ENCODE results near the gene CERS6.

CERS6 gene

DNA sequence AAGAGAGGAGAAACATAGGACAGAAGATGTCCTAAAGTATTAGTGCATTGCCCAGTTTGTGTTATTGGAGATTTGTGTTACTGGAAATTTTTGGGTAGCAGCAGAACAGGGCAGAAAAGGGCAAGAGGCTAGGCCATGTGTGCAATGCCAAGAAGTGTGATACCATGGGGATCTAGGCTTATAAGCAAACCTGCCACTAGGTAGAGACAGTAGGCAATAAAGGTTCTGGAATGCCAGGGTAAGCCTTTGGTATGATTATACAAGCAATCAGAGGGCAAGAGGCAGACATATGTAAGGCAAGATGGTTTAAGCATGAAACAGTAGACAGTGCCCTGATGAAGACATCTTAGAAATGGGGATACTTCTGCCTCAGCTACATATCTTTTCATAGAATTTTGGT is 12.3 kb upstream of the CERS6 start:
- no peak for DNase-seq (ENCODE audit: low read depth in 2 of 2)

DNA sequence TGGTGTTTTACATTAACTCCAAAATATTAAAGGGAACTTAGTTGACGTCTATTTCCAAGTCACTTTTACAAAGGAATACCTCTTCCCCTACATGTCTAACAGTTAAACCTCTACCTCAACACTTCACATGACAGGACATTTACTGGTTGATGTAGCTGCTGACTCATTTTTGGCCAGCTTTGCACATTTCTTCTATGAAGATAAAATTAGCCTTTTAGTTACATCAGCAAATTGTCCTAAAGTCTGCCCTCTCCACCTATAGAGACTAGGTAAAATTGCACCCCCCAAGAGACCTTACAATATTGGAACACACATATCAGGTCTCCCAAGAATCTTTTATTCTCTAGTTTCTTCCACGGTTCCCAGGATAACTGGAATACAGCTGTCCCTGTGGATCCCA is 10.1 kb upstream of the CERS6 start:
- DNase-seq (ENCODE audit: low read depth in 2 of 2), result no peak

DNA sequence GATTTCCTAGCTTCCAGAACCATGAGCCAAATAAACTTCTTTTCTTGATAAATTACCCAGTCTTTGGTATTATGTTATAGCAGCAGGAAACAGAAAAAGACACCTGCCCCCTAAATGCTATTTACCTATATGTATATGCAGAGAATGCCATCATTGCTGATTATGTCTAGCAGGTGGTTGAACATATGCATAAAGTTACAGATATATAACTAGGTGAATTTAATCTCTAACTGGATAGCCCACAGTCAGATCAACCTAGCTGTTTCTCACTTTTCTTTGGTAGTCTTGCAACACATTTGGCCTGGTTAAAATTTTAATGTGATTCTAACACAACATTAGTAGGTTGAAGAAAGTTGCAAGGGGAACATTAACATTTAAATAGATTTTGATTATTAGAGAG is 7.1 kb upstream of the CERS6 start:
- no peak for DNase-seq (ENCODE audit: low read depth in 2 of 2)

DNA sequence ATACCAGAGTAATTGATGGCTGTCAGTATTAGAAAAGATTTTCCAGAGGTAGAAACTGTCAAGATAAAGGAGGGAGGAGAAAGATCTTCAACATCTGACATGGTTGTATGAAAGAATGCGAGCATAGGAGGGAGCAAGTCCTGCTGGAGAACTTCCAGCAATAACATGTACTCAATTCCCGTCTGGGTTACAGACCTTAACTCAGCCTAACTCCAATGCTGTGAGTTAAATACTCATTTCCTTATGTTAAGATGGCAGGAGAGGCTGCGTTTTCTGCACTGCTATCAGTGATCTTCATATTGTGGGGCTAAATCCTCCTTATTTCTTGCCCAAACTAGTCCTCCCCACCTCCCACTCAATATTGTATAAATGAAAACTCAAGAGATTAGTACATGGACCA is 6.7 kb upstream of the CERS6 start:
- DNase-seq (ENCODE audit: low read depth in 2 of 2), result no peak

DNA sequence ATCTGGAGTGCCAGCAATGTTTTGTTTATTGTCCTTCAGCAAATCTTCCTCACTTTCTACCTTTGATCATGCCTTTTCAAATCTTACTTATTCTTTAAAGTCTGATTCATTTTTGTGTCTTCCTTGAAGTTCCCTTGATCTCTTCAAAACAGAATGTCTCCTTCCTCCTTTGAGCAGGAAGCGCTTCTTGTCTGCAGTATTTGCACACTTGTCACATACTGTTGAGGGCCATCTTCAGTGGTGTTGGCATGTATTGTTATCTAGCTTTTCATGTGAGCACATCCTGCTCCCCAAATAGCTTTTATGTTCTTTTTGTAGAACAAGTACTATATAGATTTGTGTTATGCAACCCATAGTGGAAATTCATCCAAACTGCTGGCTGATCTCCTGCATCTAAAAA is 5.9 kb upstream of the CERS6 start:
- DNase-seq (ENCODE audit: low read depth in 2 of 2), result no peak

DNA sequence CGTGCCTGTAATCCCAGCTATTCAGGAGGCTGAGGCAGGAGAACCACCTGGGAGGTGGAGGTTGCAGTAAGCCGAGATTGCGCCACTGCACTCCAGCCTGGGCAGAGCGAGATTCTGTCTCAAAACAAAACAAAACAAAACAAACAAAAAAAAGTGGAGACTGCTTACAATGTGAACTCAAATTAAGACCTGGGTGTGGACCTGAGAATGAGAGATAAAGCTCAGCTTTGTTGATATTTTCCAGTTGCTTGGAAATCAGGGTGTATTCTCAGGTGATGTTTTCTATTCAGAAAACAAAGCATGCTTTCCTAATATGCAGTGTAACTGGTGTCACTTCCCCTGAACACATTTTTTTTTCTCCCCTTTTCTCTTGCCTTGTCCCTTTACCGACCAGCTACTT is 5.3 kb upstream of the CERS6 start:
- no peak for DNase-seq (ENCODE audit: low read depth in 2 of 2)

DNA sequence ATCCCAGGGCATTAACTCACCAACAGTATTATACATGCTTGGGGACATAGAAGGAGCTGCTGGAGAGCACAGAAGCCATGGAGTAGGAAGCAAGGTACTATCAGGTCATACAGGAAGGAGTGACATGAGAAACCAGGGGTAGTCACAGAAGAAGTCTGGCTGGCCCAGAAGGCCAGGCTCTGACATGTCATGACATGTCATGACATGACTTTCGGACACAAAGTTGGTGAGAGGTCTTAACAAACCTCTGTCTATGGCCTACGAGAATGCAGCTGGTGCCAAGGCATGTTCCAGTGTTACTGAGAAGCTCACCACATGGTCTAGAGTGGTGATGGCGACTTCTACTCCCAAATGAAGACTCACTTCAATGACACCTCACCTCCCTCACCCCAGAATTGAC is 3.3 kb upstream of the CERS6 start:
- no peak for DNase-seq (ENCODE audit: low read depth in 2 of 2)

DNA sequence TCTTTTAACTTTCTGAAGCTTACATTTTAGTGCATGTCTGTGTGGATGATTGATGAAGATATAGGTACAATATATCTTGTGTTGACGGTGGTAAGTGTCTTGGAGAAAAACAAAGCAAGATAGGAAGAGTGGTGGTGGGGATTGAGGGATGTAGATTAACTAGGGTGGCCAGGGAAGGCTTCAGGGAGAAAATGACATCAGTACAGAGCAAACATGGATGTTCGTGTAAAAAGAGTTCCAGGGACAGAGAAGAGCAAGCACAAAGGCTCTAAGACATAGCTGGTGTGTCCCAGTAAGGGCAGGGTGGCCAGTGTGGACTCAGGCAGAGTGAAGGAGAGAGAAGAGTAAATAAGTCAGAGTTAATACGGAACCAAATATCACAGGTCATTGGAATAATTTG is 2.7 kb upstream of the CERS6 start:
- no peak for DNase-seq (ENCODE audit: low read depth in 2 of 2)

DNA sequence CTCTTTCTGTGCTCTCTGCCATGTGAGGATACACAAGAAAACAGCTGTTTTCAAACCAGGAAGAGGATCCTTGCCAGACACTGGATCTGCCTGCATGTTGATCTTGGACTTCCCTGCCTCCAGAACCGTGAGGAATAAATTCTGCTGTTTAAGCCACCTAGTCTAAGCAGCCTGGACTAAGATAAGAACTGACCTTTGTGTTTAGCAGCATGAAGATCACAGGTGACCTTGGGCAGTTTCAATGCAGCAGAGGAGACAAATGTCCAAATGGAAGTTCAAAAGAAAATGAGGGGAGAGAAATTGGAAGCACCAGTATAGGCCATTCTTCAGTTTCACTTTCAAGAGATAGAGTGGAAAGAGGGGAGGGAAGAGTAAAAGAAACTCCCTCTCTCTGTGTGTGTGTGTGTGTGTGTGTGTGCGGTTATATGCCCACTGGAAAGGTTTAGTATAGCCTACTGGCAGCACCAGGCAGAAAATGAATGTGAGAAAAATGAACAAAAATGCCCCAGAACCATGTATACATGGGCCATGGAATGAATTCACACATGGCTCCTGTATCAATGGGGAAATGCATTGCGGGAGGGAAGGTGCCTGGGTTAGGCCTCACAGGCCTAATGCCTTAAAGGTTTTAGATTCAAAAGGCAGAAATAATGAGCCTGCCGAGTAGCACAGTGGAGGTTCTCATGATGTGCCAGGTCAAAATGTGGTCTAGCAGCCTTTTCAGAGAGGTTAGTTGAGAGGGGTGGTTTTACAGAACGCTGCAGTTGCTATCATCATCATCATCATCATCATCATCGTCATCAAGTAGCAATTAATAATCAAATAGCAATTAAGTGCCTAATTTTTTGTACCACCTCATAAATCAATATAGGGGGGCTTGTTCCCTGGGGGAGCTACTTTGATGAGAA is 1.1 kb upstream of the CERS6 start:
- no peak for DNase-seq (ENCODE audit: low read depth in 2 of 2)

DNA sequence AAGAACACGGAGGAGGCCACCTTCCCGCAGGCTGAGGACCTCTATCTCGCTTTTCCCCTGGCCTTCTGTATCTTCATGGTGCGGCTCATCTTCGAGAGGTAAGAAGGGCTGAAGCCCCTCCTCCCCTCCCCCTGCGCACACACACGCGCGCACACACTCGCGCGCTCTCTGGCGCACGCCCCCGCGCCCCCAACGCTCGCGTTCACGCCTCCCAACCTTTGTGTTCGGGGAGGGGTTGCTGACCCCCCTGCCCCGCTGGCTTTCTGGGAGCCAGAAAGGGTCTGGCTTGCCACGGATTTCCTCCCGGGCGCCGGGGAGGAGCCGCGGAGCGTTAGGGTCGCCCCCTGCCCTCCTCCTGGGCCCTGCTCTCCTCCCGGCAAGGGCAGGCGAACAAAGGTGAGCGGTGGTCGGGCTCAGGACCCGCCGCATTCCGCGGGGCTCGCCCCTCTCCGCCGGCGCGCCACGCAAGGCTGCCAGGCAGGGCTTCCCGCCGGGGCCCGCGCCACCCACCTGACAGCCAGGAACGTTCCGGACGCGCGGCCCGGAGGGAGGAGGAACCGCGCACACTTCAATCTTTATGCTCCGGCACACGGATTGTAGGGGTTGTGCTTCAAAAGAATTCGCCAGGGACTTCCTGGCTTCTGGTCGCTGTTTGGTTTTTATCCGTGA is 583 bp downstream of the CERS6 start:
- peak in 1 of 2 donors; percentile 35 for DNase-seq (ENCODE audit: low read depth in 2 of 2)

DNA sequence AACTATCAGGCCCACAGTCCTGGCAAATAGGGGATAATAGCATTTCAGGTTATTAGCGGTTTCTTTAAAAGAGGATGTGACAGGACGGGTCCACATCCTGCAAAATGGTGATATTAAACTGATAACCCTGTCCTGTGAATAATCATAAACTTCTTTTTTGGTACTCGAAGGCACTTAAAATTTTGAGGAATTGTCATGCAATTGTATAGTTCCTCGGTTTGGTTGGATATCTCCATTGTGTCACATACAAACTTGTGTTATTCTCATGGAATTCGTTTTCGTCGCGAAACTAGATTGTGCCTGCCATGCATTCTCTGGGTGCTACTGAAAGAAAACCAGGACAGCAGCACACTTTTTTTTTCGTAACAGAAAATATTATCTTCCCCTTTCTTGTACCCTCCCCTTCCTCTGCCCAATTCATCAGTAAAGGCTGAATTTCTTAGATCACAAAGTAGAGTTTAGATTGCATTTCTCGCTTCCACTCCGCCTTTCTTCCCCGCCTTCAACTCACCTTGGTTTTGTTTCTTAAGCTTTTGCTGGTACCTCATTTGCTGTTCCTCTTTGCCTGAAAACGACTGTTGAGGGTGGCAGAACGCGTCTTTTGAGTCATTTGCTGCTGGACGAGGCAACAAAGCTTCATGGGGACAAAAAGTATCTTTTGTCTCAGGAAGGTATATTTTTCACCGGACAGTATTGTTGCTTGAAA is 1.3 kb downstream of the CERS6 start:
- DNase-seq (ENCODE audit: low read depth in 2 of 2), result no peak

DNA sequence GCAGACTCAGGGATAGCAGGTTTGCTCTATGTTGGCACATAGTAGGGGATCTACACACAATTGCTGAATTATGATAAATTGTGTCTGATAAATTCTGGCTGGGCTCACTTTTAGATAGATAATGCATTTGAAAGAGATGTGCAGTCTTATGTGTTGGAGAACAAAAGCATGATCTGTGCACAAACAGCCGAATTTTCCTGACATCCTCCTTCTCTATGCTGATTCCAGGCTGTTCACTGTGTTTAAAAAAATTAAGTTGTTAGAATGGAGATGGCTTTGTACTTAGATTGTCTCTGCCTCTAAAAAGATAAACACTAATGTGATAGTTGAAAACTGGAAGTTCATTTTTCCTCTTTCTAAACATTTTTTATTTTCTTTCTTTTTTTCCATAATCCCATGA is 2.1 kb downstream of the CERS6 start:
- no peak for DNase-seq (ENCODE audit: low read depth in 2 of 2)

DNA sequence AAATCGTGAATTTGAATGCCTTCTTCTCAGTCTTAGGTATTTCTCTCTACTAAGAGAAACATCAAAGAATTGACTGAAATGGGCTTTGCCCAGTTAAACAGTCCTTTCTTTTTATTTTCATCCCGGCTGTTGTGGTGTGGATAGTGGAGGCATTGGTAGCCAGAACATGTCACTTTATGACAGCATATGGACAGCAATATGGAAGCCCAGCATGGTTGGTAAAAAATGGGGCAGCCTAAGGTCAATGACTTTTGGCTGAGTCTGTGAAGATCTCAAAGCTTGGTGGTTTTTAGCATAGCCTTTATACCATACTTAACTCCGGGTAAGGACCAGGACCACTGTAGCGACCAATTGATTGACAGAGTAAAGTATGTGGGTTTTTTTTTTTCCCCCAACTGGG is 3.2 kb downstream of the CERS6 start:
- no peak for DNase-seq (ENCODE audit: low read depth in 2 of 2)

DNA sequence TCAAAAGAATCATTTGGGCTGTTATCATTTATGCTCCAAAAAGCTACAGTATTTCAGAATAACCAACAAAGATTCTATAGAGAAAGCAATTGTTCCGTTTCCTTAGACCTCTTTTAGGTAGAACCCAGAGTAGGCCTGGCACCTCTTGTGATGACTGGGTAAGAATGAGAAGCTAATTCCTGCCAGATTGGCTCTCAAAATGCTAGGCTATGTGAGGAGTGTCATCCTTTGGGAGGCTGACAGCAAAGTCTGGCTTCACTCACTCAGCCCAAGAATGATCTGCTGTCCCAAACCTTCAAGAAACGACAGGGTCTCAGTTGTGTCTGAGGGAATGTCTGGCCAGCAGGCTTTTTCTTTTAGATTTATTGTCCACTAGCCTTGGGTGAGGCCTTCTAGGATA is 4.5 kb downstream of the CERS6 start:
- no peak for DNase-seq (ENCODE audit: low read depth in 2 of 2)

DNA sequence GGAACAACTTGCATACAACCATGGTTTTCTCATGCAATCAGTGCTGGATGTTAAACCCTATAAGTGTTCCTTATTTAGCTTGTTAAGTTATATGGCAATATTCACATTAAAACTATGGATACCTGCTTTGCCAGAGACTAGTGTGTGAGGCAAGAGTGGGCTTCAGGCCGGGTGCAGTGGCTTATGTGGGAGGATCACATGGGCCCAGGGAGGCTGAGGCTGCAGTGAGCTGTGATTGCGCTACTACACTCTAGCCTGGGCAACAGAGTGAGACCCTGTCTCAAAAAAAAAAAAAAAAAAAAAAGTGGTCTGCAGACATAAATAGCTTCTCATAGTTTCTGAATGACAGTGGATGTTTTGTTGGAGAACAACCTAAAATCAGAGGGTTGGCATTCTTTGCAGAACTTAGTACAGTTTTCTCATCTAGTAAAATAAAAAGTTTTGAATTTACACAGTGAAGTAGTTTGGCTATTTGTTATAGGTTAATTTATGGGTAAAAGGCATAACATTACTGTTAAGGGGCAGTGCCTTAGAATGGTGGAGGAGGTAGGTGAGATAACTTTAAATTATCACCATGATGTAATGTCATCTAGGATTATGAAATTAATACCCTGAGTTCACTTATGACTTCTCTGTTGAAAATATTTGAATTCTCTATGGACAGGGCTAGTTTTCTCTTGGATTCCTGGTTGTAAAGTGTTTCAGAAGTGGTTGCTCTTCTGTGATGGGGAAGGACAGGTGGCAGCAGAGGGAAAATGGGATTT is 5.3 kb downstream of the CERS6 start:
- DNase-seq (ENCODE audit: low read depth in 2 of 2), result no peak

DNA sequence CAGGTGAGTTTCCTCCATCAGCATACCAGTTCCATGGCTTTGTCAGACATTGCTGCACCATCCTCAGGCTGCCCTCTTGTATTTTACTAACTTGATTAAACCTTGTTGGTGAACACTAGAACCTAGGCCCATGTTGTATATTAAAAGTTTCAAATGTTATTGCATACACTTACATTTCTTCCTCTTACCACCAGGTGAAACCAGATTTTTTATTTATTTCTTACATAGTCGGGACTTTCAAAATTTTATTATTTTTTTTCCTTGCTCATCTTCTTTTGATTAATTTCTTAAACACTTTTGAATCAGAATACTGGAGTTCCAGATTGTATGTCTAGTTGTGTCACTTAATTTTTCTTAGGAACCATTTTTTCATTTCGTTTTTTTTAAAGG is 5.9 kb downstream of the CERS6 start:
- DNase-seq (ENCODE audit: low read depth in 2 of 2), result no peak

DNA sequence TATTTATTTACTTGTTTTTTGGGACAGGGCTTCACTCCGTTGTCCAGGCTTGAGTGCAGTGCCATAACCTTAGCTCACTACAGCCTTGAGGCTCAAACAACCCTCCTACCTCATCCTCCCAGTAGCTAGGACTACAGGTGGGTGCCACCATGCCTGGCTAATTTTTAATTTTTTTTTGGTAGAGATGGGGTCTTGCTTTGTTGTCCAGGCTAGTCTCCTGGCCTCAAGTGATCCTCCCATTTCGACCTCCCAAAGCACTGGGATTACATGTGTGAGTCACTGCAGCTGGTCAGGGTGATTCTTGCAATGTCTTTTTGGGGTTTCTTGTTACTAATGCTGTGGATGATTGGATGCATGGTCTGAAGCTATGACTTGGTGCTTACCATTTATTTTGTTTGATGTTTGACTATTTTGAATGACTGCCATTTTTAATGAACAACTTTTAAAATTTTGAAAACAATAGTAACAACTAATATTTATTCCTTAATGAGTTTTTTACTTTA is 6.5 kb downstream of the CERS6 start:
- no peak for DNase-seq (ENCODE audit: low read depth in 2 of 2)

DNA sequence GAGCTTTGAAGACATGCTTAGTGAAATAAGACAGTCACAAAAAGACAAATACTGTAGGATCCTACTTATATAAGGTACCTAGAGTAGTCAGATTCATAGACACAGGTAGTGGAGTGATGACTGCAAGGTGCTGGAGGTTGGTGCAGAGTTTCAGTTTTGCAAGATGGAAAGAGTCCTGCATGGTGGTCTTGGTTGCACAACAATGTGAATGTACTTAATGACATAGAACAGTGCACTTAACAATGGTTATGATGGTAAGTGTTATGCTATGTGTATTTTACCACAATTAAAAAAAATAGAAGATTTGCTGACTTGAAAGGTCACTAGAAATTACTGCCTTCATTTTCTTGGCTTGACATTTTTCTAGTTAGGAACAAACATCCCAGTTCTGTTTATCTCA is 9.5 kb downstream of the CERS6 start:
- DNase-seq (ENCODE audit: low read depth in 2 of 2), result no peak

DNA sequence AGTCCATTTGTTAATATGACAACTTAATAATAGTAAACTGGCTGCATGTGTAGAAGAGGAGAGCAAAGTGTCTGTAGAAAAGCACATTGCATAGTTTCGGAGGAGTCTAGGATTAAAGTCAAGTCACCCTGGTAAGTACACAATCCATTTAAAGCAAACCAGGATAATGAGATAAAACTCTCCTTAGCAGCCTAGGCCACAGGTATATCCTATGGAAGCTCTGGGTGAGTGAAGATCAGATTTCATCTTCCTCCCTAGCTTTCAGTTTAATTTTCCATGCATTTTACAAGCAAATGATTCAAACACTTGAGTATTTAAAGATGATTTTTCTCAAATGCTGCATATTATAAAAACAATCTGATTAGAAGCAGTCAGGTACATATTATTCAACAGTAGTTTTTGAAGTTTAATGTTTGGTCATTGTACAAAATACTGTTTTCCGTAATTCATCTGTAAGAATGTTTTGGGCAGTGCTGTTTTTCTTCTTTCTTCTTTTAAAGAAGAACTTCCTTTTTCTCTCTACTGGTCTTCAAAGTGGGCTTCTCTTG is 10.2 kb downstream of the CERS6 start:
- no peak for DNase-seq (ENCODE audit: low read depth in 2 of 2)

DNA sequence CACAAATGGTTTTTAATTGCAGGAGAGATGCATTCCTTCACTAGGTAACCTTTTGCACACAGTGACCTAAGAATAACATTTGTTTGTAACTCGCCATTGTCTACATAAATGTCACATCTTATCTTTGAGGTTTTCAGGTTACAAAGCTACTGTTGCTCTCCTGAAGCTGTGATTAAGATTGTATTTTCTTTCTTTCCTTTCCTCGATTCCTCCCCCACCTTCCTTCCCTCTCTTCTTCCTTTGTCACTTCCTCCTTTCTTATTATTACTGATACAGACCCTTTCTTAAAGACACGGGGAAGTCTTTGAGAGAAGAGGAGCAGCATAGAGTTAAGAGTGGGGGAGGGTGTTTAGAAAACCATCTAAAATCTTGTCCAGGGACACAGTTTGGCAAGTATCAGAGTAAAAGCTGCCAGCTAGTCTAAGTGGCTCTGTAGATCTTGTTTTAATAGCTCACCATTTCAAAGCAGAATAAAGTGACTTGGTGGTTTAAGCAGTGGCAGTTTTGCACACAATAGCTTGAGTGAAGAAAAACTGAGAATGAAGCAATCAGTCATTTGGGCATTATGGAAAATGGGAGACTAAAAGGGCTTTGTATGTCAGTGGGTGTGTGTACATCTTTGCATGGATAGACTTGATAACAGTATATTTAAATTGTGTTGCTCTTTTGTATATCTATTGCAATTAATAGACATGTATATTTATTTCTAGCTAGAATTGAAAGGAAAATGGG is 10.9 kb downstream of the CERS6 start:
- no peak for DNase-seq (ENCODE audit: low read depth in 2 of 2)

DNA sequence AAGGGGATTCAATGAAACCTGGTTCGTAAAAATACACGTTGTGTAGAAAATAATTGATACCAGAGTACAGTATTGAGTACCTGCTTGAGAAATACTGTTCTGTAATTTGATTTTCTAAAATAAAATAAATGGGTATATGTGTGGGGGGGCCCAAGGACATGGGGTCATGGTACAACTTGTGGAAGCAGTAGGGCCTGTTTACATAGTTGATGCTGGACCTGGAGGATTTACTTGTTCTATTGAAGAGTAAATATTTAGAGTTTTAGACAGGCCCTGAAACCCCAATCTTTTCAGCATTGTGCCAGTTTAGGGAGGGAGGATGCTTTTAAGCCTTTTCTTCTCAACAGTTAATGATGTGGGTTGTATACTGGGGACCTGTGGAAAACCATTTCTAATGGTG is 11.7 kb downstream of the CERS6 start:
- no peak for DNase-seq (ENCODE audit: low read depth in 2 of 2)

All from stimulated activated CD4-positive, alpha-beta T cell treated with anti-CD3 and anti-CD28 coated beads, Interleukin-15, amount 100 ng/mL, for 48 hours (primary cell).